Activated T-cell treated with anti-CD3 and anti-CD28 coated beads for 24 hours (primary cell): ENCODE data around the gene TXK.

Experiments used
- DNase-seq: peaks from one replicate; pipeline ENCODE4 v3.0.0-alpha.2; 2020; ENCODE audit warnings: low read depth

TXK gene

GRCh38 chr4:48051078-48051477 lies 83.0 kb downstream of the TXK start:
- no peak for DNase-seq

- no peak for DNase-seq
Measured at GRCh38 chr4:48049483-48049882, 84.6 kb downstream of the TXK start.

GRCh38 chr4:48047896-48048295 lies 86.2 kb downstream of the TXK start:
- DNase-seq, result no peak

- peak; percentile 76 for DNase-seq
Measured at GRCh38 chr4:48047421-48047844, 86.6 kb downstream of the TXK start.

GRCh38 chr4:48046059-48046458 lies 88.0 kb downstream of the TXK start:
- no peak for DNase-seq

- no peak for DNase-seq
Measured at GRCh38 chr4:48044298-48044697, 89.8 kb downstream of the TXK start.

GRCh38 chr4:48043504-48043903 lies 90.5 kb downstream of the TXK start:
- no peak for DNase-seq

- no peak for DNase-seq
Measured at GRCh38 chr4:48042979-48043461, 91.0 kb downstream of the TXK start.

- DNase-seq, result peak; percentile 35
Measured at GRCh38 chr4:48041535-48042137, 92.4 kb downstream of the TXK start.

GRCh38 chr4:48039561-48039960 lies 94.5 kb downstream of the TXK start:
- no peak for DNase-seq

GRCh38 chr4:48038666-48039065 lies 95.4 kb downstream of the TXK start:
- no peak for DNase-seq

- no peak for DNase-seq
Measured at GRCh38 chr4:48037117-48037462, 97.0 kb downstream of the TXK start.

- no peak for DNase-seq
Measured at GRCh38 chr4:48035952-48036351, 98.1 kb downstream of the TXK start.

GRCh38 chr4:48033825-48034413 lies 100.1 kb downstream of the TXK start:
- peak; percentile 57 for DNase-seq

GRCh38 chr4:48033412-48033811 lies 100.6 kb downstream of the TXK start:
- DNase-seq, result no peak

GRCh38 chr4:48032721-48033120 lies 101.3 kb downstream of the TXK start:
- no peak for DNase-seq

- no peak for DNase-seq
Measured at GRCh38 chr4:48031802-48032525, 102.1 kb downstream of the TXK start.

GRCh38 chr4:48030470-48030869 lies 103.6 kb downstream of the TXK start:
- no peak for DNase-seq

GRCh38 chr4:48028696-48029095 lies 105.4 kb downstream of the TXK start:
- no peak for DNase-seq

- no peak for DNase-seq
Measured at GRCh38 chr4:48027653-48028052, 106.4 kb downstream of the TXK start.

- DNase-seq, result no peak
Measured at GRCh38 chr4:48025005-48025404, 109.0 kb downstream of the TXK start.

- DNase-seq, result no peak
Measured at GRCh38 chr4:48024522-48024921, 109.5 kb downstream of the TXK start.

GRCh38 chr4:48022192-48022799 lies 111.8 kb downstream of the TXK start:
- no peak for DNase-seq
